GM18861 (cell line): ENCODE measurements around the gene OR5J2.
"Not testable (repeated sequence)": the region's sequence is repeated elsewhere in the genome, so short reads cannot be mapped to it uniquely, and the experiment has no call there.

Source experiments
- ATAC-seq: cut with Tn5 transposase; IDR thresholded peaks from one replicate; pipeline ENCODE4 v1.9.1; 2021; ENCODE audit not compliant: unreplicated experiment

The OR5J2 gene

GRCh38 chr11:56176318-56176717 lies at the start of gene OR5J2:
TSS of gene OR5J2 (plus strand) at chr11:56176618. CDS start at chr11:56176618, 0 bp downstream.
- no peak for ATAC-seq

- no peak for ATAC-seq
Observed at GRCh38 chr11:56140151-56140661, 36.2 kb upstream of the OR5J2 start, which contains the start of gene OR8J3. TSS of gene OR8J3 (minus strand) at chr11:56140201. CDS start at chr11:56137718, 2,483 bp downstream.

GRCh38 chr11:56143681-56144080 lies 32.7 kb upstream of the OR5J2 start:
- not testable (repeated sequence) for ATAC-seq

GRCh38 chr11:56151376-56151775 lies 25.0 kb upstream of the OR5J2 start:
- no peak for ATAC-seq

- ATAC-seq: no peak
Observed at GRCh38 chr11:56152333-56152732, 24.1 kb upstream of the OR5J2 start.

- no peak for ATAC-seq
Observed at GRCh38 chr11:56160217-56160616, 16.2 kb upstream of the OR5J2 start, which contains the start of gene OR8K5. TSS of gene OR8K5 (minus strand) at chr11:56160317. CDS start at chr11:56160317, 0 bp downstream.

GRCh38 chr11:56163804-56164203 lies 12.6 kb upstream of the OR5J2 start:
- no peak for ATAC-seq

- ATAC-seq: no peak
Observed at GRCh38 chr11:56172256-56172830, 4.1 kb upstream of the OR5J2 start.

GRCh38 chr11:56183459-56183858 lies 7.0 kb downstream of the OR5J2 start:
- ATAC-seq: no peak

- no peak for ATAC-seq
Observed at GRCh38 chr11:56188602-56189001, 12.2 kb downstream of the OR5J2 start.

- no peak for ATAC-seq
Observed at GRCh38 chr11:56196705-56197104, 20.3 kb downstream of the OR5J2 start.

GRCh38 chr11:56197367-56197766 lies 20.9 kb downstream of the OR5J2 start:
- no peak for ATAC-seq

GRCh38 chr11:56207790-56208189 lies 31.4 kb downstream of the OR5J2 start:
- no peak for ATAC-seq

GRCh38 chr11:56214537-56214936 lies 38.1 kb downstream of the OR5J2 start:
- no peak for ATAC-seq

GRCh38 chr11:56219735-56220134 lies 43.3 kb downstream of the OR5J2 start:
- ATAC-seq: not testable (repeated sequence)
